Stimulated activated CD8-positive, alpha-beta memory T cell treated with anti-CD3 and anti-CD28 coated beads, Interleukin-4, amount 100 ng/mL, for 48 hours (primary cell): ENCODE data around the gene ACTR6.
"Not testable (repeated sequence)": the region's sequence is repeated elsewhere in the genome, so short reads cannot be mapped to it uniquely, and the experiment has no call there.

Source experiments
- DNase-seq: peaks from one replicate; pipeline ENCODE4 v3.0.0-alpha.2; 2020

Gene ACTR6

DNA sequence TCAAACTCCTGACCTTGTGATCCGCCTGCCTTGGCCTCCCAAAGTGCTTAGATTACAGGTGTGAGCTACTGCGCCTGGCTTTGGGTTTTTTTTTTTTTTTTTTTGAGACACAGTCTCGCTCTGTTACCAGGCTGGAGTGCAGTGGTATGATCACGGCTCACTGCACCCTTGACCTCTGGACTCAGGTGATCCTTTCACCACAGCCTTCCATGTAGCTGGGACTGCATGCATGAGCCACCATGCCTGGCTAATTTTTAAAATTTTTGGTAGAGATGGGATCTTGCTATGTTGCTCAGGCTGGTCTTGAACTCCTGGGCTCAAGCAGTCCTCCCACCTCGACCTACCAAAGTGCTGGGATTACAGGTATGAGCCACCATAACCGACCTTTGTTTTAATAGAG lies 21.6 kb downstream of the ACTR6 start:
- DNase-seq: not testable (repeated sequence)

DNA sequence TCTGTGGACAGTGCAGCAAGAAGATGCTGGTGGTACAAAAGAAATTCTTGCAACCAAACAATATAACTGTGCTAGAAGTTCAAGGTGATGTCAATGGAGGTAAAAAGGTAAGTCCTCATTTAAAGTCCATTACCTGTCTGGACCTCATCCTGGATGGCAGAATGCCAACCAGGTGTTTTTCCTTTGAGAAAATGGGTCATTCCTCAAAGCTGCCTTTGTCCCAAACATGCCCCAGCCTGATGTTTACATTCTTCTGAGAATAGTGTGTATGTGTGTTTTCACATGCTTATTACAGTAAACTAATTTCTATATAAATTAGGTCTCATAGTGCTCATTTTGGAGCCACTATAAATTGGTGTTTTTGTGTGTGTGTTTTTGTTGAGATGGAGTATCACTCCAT lies 24.9 kb downstream of the ACTR6 start:
- no peak for DNase-seq

DNA sequence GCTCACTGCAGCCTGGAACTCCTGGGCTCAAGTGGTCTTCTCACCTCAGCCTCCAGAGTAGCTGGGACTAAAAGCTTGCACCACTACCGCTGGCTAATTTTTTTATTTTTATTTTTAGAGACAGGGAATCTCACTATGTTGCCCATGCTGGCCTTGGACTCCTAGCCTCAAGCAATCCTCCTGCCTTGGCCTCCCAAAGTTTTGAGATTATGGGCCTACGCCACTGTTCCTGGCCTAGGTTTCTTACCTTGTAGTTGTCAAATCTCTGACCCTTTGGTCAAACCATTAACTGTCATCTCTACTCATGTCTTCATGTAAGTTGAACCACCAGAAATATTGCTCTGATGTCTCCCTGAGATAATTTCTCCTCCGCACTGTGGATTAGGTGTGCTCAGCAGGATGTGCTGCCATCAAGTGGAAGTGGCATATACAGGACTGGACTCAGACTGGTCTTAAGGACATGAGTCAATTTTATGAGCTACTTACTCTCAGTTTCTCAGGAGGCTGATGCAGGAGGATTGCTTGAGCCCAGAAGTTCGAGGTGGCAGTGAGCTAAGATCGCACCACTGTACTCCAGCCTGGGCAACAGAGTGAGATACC lies 28.5 kb downstream of the ACTR6 start:
- no peak for DNase-seq

DNA sequence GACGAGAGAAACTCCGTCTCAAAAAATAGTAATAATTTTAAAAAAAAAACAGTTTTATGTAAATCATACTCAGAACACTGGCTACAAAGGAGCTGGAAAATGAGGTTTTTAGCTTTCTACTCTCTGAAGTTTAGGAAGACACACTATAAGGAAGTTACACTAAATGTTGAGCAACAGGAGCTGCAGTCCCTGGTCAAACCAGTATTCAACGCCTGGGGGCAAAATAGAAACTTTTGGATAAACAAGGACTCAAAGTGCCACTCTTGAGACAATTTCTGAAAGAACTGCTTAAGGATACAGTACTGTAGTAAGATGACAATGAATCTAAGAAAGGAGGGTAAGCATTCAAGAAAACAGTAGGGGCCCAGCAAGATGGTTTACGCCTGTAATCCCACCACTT lies 29.3 kb downstream of the ACTR6 start:
- no peak for DNase-seq

DNA sequence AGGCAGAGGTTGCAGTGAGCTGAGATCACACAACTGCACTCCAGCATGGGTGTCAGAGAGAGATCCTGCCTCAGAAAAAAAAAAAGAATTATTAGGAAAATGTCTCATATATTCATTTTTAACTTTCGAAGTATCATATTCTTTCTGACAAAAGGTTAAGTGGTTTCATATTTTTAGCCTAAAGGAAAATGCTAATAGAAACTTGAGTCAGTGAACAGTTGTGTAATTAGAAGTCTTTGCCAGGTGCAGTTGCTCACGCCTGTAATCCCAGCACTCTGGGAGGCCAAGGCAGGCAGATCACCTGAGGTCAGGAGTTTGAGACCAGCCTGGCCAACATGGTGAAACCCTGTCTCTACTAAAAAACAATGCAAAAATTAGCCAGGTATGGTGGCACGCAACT lies 31.3 kb downstream of the ACTR6 start:
- DNase-seq: not testable (repeated sequence)

DNA sequence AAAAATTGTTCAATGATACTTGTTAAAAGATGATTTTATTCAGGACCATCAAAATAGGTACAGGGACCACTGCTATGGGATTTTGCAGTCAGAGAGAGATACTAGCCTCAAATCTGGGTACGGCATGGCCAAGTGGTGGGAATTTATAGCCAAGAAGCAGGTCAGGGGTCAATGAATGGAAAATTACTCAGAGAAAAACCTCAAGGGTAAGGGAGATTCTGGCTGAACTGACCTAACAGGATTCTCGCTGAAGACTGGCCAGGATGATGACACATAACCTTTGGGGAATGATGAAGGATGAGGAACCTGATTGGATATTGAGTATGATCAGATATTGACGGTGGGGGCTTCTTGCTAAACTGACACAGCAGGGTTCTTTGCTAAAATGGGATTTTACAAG lies 33.6 kb downstream of the ACTR6 start:
- DNase-seq: no peak

DNA sequence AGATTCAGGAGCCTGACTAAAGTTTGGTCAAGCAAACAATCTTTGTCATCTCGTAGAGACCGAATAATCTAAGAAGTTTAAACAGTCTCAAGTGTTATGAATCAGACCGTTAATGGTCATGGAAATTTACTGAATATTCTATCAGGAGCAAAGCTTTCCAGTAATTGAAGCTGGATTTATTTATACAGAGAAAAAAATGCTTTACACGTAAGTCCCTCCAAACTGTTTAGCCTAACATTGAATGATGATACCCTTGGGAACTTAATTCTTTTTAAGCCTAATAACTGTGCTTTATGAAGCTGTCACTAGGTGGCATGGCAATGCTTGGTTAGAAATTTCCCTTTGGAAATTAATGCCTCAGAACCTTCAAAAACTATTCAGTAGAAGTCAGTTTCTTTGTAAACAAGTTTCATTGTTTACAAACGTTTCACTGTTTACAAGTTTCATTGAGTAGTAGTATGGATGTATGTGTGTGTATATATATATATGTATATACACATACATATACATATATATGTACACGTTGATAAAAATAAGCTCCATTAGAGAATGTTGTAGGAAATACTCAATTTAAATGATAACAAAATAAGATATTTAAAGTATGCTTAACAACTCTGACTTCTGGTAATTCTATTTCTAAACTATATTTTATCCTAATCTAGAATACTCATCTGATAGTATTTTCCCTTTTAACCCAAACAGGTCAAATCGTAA lies 34.1 kb downstream of the ACTR6 start:
- no peak for DNase-seq

DNA sequence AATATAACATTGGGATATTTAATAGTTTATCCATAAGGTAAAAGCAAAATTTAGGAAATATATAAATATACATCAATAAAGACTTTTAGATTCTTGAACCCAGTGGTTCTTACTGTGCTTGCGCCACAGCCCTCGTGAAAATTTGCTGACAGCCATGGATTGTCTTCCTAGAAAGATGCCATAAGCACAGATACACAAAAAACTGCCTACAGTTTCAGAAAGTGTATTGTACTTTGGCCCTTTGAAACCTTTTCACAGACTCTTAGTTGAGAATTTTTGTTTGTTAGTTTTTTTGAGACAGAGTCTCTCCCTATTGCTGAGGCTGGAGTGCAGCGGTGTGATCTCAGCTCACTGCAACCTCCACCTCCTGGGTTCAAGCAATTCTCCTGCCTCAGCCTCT lies 38.2 kb downstream of the ACTR6 start:
- no peak for DNase-seq

DNA sequence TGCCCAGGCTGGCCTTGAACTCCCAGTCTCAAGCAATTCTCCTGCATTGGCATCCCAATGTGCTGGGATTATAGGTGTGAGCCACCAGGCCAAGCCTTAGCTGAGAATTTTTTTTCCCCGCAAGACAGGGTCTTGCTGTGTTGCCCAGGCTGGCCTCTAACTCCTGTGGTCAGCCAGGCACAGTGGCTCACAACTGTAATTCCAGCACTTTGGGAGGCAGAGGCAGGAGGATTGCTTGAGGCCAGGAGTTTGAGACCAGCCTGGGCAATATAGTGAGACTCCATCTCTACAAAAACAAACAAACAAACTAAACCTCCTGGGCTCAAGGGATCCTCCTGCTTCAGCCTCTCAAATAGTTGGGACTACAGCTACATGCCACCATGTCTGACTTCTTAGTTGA lies 39.0 kb downstream of the ACTR6 start:
- no peak for DNase-seq

DNA sequence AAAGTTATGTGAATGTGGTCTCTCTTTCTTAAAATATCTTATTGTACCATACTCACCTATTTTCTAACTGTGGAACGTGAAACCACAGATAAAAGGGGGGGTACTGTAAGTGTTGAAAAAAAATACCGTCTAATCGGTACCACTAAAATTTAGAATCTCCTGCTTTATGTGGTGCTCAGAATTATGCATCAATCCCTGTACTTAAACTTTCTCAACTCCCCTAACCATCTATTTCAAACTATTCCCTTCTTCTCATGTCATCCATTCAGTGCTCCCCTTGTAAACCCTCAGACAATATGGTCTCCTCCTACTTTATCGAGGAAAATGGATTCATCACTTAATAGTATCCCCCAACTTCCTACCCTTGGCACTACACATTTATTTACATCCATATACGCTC lies 42.5 kb downstream of the ACTR6 start:
- DNase-seq: no peak

DNA sequence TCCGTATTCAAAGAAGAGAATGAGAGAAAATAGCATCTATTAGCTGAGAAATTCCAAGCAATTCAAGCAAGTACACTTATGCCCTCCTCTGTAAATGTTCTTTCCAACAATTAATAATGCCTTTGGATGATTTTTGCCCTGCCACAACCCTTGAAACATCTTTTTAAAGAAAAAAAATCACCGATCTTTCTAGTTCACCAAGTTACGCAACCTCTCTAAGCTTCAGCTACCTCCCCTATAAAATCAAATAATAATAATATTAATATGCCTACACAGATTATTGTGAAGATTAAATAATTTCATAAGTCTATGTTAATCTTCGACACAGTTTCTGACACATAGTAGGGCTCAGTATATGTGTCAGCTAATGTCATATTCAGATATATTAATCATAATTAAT lies 47.1 kb downstream of the ACTR6 start:
- no peak for DNase-seq

DNA sequence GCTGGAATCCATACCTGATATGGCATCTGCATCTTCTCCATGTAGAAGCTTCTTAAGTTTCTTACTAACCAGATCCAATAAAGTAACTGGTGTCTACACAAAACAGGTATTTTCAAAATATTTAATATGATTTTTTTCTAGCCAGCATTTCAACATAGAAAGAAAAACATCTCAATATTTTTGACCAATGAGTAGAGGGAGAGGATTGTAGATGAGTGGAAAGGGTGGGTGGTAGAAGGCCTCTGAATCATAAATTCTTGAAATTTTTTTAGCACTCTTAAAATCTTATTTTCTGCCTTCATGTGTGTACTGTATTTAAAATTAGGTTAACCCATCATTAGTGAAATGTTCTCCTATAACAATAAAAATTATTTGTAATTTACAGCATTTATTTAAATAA lies 48.3 kb downstream of the ACTR6 start:
- DNase-seq: no peak

DNA sequence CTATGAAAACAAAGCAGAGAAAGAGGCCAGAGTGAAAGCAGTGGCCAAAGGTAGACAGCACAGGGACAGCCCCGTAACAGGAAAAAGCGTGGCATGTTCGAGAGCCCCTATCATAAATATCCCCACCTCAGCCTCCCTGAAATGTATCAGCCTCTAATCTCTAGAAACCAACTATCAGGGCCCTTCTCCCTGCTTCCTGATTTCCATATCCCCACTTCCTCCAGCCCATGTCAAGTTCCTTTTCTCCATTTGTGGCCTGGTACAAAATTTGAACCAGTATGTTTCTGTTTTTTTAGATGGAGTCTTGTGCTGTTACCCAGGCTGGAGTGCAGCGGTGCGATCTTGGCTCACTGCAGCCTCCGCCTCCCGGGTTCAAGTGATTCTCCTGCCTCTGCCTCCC lies 49.3 kb downstream of the ACTR6 start:
- no peak for DNase-seq

DNA sequence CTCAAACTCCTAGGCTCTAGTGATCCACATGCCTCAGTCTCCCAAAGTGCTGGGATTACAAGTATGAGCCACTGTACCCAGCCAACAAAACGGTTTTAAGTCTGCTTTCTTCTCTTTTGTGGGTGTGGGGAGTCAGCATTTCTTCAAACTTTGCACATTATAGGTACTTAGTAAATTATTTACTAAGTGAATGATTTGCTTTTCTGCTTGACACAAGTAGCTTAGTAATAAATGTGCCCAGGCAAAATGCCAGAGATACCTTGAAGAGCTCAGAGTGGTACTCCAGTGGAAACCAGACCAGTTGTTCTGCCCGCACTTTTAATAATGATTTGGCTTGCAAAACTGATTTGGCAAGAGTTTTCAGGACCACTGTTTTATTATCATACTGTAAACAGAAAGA lies 51.3 kb downstream of the ACTR6 start:
- no peak for DNase-seq

DNA sequence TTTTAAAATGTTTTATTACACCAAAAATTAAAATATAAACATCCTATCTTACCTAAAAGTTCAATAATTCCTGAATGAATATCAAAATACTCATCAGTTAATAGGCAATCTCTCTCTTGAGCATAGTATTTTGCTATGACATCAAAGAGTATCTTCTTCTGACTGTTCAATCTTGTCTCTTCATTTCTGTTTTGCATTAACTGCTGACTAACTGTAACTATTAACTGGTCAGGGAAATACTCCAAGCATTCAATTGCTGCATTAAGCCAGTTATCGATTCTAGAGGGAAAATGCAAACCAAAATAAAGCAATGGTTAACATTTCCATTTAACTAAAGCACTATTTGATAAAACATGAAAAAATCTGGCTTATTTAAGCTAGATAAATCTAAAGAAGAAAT lies 52.8 kb downstream of the ACTR6 start:
- no peak for DNase-seq

DNA sequence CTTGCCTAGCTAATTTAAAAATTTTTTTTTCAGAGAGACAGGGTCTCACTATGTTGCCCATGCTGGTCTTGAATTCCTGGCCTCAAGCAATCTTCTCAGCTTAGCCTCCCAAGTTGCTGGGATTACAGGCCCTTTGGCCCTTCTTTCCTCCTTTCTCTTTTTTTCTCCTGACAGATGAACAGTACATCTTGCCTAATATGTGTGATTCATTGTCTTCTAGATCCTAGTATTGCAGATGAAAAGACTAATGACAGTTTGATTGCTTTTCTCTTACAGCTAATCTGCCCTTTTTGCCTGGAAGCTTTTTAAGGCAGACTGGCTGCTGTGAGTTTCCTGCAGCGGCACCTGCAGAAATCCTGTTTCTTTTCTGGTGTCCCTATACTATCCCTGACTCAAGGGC lies 54.3 kb downstream of the ACTR6 start:
- DNase-seq: no peak

DNA sequence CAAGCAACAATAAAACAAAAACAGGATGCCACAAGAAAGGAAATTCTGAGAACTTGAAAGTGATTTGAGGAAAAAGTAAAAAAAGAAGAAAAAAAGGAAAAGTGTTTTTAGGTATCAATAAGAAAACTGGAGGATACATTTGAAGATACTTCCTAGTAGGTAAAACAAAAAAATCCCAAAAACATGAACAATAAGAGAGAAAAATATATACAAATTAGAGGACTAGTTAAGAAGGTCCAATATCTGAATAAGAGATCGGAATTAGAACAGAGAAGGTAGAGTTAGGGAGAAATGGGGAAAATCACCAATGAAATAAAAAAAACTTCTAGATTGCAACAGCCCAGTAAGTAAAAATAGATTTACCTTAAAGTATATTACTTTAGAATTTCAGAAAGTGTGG lies 57.5 kb downstream of the ACTR6 start:
- no peak for DNase-seq

DNA sequence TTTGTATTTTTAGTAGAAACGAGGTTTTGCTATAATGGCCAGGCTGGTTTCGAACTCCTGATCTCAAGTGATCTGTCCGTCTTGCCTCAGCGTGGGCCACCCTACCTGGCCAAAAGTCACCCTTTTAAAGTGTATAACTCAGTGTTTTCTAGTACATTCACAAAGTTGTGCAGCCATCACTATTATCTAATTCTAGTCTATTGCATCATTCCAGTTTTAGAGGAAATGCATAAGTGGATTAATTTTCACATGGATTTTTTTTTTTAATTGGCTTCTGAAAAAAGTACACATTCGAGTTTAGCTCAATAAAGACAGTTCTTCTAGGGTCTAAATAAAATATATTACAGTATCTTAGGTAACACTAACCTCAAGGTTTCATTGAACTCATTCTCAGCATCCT lies 62.5 kb downstream of the ACTR6 start:
- DNase-seq: no peak

DNA sequence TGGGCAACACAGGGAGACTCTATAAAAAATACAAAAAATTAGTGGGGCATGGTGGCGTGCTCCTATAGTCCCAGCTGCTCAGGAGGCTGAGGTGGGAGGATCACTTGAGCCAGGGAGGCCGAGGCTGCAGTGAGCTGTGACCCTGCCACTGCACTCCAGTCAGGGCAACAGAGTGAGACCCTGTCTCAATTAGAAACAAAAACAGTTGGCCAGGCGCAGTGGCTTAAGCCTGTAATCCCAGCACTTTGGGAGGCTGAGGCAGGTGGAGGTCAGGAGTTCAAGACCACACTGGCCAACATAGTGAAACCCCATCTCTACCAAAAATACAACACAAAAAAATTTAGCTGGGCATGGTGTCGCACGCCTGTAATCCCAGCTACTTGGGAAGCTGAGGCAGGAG lies 64.5 kb downstream of the ACTR6 start:
- not testable (repeated sequence) for DNase-seq

DNA sequence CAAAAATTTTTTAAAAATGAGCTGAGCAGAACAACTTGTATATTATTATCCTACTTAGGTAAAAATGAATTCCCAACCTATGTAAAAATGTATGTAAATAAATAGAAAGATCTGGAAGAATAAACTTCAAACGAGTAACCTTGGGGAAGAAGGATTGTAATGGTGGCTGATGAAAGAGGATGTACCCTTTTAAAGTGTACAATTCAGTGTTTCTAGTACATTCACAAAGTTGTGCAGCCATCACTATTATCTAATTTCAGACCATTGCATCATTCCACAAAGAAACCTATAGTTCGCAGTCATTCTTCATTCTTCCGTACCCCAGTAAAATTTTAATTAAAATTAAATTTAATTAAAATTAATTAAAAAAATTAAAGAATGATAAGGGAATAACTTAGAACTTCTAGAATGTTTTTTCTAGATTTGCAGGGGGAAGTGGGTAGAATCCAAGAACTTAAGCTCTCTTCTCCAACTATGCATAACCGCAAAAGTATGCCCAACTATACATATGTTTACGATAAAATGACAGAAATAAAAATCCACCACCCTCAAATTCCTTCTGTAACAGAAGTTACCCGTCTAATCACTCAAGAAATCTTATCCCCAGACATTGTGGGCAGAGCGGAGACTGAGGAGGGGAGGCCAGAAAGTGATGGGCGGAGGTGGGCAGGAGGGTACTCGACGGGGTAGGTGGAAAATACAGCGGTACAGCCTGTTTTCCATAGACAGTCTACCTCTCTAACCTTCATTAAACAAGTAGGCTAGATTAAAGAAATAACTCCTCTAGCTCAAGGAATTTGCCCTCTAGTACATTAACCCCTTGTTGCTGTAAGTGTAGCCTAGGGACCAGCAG lies 65.3 kb downstream of the ACTR6 start:
- no peak for DNase-seq

DNA sequence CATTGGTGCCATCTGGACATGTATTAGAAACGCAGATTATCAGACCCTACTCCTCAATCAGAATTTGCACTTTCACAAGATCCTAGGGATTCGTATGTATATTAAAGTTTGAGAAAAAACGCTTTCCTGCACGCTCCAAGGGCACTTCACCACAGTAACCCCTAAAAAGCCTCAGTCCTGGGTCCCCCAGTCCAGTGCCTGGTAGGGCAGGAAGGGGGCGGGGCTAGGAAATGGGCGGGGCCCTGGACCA lies 65.9 kb downstream of the ACTR6 start:
- DNase-seq: peak; percentile 98

DNA sequence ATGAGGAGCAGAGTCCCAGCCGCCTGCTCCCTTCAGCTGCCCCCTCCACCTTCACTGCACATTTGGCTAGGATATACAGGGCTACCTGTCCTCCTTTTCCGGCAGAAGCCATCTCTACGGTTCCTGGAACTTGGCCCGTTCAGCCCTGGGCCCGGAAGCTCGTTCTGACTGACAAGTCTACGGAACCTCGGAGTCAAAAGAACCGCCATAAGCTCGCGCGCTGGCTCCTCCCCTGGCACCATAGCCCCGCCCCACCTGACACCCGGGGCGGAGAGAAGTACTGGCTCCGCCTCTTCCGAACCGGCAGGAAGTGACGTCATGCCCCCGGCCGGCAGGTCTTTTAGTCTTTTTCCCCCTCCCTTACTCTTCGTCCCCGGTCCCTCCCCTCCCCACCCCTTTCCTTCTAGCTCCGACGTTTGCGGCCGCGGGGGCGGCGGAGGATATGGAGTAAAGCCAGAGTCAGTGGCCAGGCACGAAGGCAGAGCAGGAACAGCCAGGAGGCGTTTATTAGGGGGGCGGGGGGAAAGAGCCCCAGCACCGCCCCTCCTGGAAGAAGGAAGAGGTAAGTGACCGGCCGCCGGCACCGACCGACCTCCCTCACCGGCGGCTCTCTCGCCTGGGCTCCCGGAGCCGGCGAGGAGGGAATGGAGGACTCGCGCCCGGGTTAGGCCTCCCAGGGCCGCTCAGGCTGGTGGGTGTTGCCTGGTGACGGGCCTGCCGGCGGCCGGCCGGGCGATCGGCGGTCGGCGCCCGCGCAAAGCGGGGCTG lies 66.4 kb downstream of the ACTR6 start, which contains the start of the genes DEPDC4 and SCYL2:
Gene DEPDC4 (minus strand): TSS at position 245 of the 768 bp plus-strand sequence. CDS start 3 bp downstream, at position 242.
Gene SCYL2 (plus strand): TSS at position 343 of the 768 bp plus-strand sequence. CDS start 15,794 bp downstream, outside the sequence.
- peak; percentile 94 for DNase-seq

DNA sequence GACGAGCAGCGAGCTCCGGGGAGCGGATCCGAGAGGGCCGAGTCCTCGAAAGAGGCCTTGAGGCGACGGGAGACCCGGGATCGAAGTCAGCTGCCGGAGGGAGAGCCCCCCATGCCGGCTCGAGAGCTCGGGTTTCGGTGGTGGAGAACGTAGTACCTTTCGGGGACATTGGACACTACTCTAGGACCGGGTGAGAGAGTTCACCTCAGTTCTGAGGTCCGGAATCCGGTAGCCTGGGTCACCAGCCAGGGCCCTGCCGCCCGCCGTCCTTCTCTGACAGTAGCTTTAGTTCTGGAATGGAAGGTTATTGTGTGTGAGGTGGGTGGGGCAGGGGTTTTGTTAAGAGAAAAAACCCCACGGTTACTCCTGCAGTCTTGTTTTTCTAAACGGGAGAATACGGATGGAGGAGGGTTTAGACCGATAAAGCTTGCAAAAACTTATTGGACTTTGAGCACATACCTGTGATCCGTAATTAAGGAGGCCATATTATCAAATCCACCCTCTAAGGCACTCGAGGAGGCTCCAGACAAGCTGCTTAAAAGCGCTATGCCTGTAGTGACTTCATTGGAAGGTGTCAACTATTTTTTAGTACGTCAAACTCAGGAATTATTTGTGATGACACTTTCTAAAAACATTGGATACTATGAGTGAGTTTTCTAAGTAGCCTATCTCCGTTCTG lies 67.1 kb downstream of the ACTR6 start:
- DNase-seq: peak; percentile 39
